Mucosa of descending colon (tissue), 3 donors: ENCODE measurements around the gene BTBD9. TPM values are rescaled to one million over a fixed set of nuclear protein-coding genes. Genes with fewer than 3 reads are reported as not detected.
A peak's percentile ranks its signal among the peaks of the same experiment; 100 is the strongest.

Source experiments
- ATAC-seq: fragments of 200-7000 bp; cut with Tn5 transposase; one replicate; pipeline ENCODE4 v1.9.1; 2020; ENCODE audit warnings: mild to moderate bottlenecking, moderate library complexity
- DNase-seq, 3 donors: peaks; one replicate each; pipeline ENCODE4 v3.0.0-alpha.2; 2020
- H3K36me3 ChIP-seq: fragments of 200-600 bp; one replicate; pipeline ENCODE4 v1.8.0; 2021; ENCODE audit warnings: low read depth, mild to moderate bottlenecking
- H3K4me1 ChIP-seq: fragments of 200-600 bp; one replicate; pipeline ENCODE4 v1.8.0; 2021; ENCODE audit warnings: low read depth, mild to moderate bottlenecking
- H3K4me3 ChIP-seq: fragments of 200-600 bp; one replicate; pipeline ENCODE4 v1.8.0; 2021; ENCODE audit warnings: mild to moderate bottlenecking
- H3K9me3 ChIP-seq: fragments of 200-600 bp; one replicate; pipeline ENCODE4 v1.8.0; 2021; ENCODE audit warnings: mild to moderate bottlenecking
- CTCF ChIP-seq: fragments of 200-600 bp; IDR thresholded peaks from one replicate; pipeline ENCODE4 v1.8.0; 2022; ENCODE audit warnings: antibody characterized with exemption, mild to moderate bottlenecking
- intact Hi-C, 2 donors: fragments of 100-400 bp; cut with DNase I in 1 of 2; cut with micrococcal nuclease in 1 of 2; formaldehyde crosslinking; loops; one replicate each; pipeline versions ENCODE4 v1.11.0 to v1.11.1; 2022; cut with DNase I, micrococcal nuclease
- total RNA-seq, 3 donors: library from RNA; stranded (reverse); fragmentation: NEBNext Ultra II Directional in 2 of 3; extraction: Animal tissue kit (Norgen Biotek cat#: 25700) in 2 of 3; gene quantifications; one replicate each; pipeline versions ENCODE4 v1.2.1 to v1.2.4, GENCODE V29; 2021 to 2023
- donor health status: DM: no; HTN: no; CAD: no; lungs with moderate emphysema.
- donor health status: DM: no; HTN: no; CAD: no.
- donor health status: DM: no; HTN: yes; CAD: no.

Gene BTBD9
- total RNA-seq, 3 donors from 2014 or later: 22.4 to 38.8 (median 23.9) TPM

DNA sequence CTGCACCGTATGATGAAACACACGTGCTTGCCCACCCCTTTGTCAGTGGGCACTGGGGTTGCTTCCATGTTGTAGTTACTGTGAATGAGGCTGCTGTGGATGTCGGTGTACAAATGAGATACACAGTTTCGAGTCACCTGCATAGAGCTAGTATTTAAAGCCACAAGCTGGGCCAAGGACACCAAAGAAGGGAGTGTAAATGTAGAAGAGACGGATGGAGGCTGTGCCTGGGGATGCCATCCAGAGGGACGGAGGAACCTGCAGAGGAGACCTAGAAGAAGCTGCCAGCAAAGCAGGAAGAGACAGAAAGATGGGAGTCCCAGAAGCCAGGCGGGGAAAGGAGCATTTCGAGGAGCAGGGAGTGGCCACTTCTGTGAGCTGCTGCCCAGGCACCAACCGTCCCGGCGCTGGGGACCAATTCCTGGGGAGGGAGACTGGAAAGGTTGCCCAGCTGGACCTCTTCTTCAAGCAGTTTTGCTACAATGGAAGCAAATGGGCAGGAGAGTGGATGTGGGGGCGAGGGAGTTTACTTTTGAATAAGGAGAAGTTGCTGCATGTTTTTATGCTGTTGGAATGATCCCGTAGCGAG is 480.9 kb downstream of the BTBD9 start:
- no peaks in the 10 kb centered on the region for H3K36me3 ChIP-seq
- no peaks in the 10 kb centered on the region for H3K9me3 ChIP-seq
- H3K4me3 ChIP-seq: no peak overlapping the region
- no peaks in the 10 kb centered on the region for H3K4me1 ChIP-seq
- DNase-seq (no peak), ATAC-seq (no peak)
- intact Hi-C loops: no loop called here
- TF ChIP-seq CTCF: no peak

DNA sequence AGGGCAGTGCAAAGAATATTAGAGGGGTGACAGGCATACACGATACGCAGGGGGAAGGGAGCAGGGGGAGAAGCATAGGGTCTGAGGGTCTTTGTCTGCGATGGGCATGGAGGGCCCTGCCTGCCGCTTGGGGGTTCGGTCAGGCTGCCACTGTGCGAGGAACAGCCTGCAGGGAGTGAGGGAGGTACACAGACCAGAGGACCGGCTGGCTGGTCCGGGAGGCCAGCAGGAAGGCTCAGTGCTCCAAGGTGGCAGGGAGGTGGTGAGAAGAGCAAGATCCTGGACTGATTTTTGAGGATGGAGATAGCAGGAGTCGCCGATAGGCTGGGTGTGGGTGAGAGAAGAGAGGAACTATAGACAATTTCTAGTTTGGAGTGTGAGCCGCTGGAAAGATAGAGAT is 481.8 kb downstream of the BTBD9 start:
- DNase-seq (no peak), ATAC-seq (no peak)
- intact Hi-C loops: no loop called here
- H3K9me3 ChIP-seq: no peaks in the 10 kb centered on the region
- no peak overlapping the region for H3K4me3 ChIP-seq
- TF ChIP-seq CTCF: no peak
- H3K36me3 ChIP-seq: no peaks in the 10 kb centered on the region
- no peaks in the 10 kb centered on the region for H3K4me1 ChIP-seq

GRCh38 chr6:38156818-38157565 is 482.7 kb downstream of the BTBD9 start:
- H3K4me1 ChIP-seq: no peaks in the 10 kb centered on the region
- TF ChIP-seq CTCF: no peak
- H3K9me3 ChIP-seq: no peaks in the 10 kb centered on the region
- intact Hi-C loops: no loop called here
- DNase-seq: no peak
- no peaks in the 10 kb centered on the region for H3K36me3 ChIP-seq
- H3K4me3 ChIP-seq: no peak overlapping the region
- no peak for ATAC-seq

DNA sequence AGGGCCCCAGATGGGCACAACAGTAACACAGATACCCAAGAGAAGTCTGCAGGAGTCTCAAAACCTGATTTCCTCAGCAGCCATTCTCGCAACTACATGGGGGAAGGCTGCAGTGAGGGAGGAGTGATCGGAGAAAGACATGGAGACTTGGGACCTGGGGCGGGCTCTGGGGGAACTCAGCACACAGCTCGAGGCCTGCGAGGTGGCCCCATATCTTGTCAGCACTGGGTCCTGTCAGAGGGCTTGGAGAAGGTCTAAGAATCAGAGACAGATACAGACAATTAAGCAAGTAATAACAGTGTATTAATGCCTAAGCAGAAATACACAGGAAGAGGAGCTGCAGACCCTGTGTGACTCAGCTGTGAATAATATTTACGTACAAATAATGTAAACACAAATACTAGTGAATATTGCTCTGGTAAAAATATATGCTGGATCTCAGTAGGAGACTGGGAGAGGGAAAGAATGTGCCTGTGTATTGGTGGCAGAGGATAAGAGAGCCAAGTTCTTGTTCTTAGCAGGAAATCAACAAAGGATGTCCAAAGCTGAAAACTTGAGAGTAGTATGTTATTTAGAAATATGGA is 484.0 kb downstream of the BTBD9 start:
- no peaks in the 10 kb centered on the region for H3K36me3 ChIP-seq
- H3K4me1 ChIP-seq: no peaks in the 10 kb centered on the region
- ATAC-seq (no peak), DNase-seq (no peak)
- no peak overlapping the region for H3K4me3 ChIP-seq
- H3K9me3 ChIP-seq: no peaks in the 10 kb centered on the region
- intact Hi-C loops: no loop called here
- no peak for TF ChIP-seq CTCF

DNA sequence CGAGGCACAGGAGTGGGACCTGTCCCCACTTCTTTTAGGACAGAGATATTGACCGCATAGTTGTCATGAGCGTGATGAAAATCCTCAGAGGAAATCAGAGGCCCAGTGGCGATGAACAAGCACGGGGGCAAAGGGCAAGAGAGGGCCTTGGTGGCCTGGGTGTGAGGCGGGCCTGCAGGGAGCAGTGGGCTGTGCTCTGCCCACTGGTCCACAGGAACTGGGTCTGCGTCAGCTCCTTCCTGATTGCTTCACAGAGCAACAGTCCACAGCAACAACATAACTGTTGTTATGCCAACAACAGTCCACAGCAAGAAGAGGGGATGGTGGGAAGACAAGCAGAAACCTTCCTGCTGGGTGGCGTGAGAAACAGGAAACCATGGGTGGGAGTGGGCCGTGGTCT is 484.6 kb downstream of the BTBD9 start:
- ATAC-seq (peak; percentile 26), DNase-seq (no peak)
- H3K36me3 ChIP-seq: no peaks in the 10 kb centered on the region
- no peaks in the 10 kb centered on the region for H3K4me1 ChIP-seq
- H3K4me3 ChIP-seq: no peak overlapping the region
- intact Hi-C loops: no loop called here
- no peak for TF ChIP-seq CTCF
- H3K9me3 ChIP-seq: no peaks in the 10 kb centered on the region
